NCI-H524 (cell line): Measurements from ENCODE around the gene SPNS3.
A peak's percentile ranks its signal among the peaks of the same experiment; 100 is the strongest.

ENCODE experiments used
- DNase-seq, 2 experiments: peaks; one replicate each; lab custom pipeline; 2025; lab: John Stamatoyannopoulos, UW

The SPNS3 gene

GRCh38 chr17:4530799-4531730 lies 97.3 kb downstream of the SPNS3 start:
- DNase-seq, result no peak

- DNase-seq, result no peak
These were observed 98.4 kb downstream of the SPNS3 start for GRCh38 chr17:4531988-4532736.

DNA sequence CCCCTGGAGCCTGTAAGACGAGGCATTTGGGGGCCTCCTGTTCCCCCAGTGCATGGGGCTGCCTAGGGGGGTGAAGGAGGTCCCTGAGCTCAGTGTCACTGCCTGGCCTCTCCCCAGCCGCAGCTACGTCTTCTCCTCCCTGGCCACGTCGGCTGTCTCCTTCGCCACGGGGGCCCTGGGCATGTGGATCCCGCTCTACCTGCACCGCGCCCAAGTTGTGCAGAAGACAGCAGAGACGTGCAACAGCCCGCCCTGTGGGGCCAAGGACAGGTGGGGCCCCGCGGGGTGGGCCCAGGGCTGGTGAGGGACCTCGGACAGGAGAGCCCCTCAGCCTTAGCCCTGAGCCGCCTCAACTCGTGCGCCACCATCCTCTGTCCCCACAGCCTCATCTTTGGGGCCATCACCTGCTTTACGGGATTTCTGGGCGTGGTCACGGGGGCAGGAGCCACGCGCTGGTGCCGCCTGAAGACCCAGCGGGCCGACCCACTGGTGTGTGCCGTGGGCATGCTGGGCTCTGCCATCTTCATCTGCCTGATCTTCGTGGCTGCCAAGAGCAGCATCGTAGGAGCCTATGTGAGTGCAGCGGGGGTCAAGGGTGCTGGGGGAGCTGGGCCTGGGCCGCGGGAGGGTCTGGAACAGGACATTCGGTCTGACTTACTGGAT lies 99.3 kb downstream of the SPNS3 start:
- DNase-seq, result no peak

- DNase-seq, result peak in 1 of 2 experiments; percentile 38
These were observed 100.1 kb downstream of the SPNS3 start for GRCh38 chr17:4533523-4534504.

DNA sequence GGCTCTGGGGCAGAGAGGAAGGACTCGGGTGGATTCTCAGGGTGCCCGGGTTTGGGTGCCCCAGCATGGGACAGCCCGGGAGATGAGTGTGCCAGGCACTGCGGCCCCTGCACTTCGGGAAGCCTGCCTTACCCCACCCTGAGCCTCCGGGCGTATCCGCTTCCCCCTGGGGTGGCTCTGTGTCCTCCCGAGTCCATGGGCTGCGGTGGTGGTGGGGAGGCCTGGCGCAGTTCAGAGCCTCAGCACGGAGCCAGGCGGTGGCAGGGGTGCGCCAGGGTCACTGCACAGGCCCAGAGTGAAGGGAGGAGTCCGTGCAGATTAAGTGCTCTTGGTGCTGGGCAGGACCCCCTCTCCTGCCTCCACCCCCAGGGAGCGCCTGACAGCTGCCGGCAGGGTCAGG lies 100.8 kb downstream of the SPNS3 start:
- DNase-seq, result no peak

DNA sequence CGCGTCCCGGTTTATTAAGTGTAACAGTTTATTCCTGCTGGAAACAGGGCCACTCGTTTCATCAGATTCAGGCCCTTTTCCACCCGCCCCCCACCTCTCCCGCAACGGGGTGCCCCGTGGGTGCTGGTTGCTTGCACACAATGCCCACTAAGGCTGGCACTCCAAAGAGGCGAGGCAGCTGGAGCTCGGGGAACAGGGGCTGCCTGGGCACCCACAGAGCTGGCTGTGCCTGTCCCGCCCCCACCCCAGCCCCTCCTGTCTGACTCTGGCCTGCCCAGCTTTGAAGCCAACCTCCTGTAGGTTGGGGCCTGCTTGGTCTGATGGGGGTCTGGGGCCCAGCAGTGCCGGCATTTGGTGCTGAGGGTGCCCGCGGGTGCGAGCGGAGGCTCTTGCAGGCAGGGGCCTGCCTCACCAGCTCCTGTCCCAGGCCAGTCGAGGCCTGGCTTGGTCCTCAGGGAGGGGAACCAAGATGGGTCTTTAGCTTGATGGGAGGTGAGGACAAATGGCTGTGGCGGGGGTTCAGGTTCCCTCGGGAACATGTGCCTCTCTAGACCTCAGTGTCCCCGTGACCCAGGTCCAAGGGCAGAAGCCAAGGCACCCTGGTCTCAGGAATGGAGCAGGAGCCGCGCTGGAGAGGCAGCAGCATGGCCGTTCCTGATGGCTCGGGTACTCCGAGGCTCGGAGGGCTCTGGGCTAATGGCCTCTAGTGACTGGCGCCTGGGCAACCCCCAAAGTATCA lies 101.4 kb downstream of the SPNS3 start:
- peak in 1 of 2 experiments; percentile 32 for DNase-seq

DNA sequence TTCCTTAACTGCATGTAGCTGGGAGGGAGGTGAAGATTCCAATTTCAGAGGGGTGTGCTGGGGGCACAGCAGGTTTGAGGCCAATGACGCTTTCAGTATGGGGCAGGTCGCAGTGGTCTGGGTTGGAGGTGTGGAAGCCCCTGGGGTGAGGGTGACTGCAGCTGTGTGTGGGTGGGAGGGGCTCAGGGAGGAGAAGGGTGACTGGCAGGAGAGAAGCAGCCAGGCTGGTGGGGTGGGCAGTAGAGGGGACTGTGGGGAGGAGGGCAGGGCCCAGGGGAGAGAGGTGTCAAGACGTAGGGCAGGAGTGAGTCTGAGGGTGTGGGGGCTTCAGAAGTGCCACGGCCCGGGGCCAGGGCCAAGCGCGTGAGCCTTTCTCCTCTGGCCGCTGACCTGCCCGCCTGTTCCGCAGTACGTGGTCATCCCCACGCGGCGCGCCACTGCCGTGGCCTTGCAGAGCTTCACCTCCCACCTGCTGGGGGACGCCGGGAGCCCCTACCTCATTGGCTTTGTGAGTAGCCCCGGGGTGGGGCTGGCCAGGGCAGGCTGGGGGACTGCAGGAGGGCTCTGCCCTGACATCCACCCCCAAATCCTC lies 102.0 kb downstream of the SPNS3 start:
- DNase-seq, result peak in 1 of 2 experiments; percentile 45

DNA sequence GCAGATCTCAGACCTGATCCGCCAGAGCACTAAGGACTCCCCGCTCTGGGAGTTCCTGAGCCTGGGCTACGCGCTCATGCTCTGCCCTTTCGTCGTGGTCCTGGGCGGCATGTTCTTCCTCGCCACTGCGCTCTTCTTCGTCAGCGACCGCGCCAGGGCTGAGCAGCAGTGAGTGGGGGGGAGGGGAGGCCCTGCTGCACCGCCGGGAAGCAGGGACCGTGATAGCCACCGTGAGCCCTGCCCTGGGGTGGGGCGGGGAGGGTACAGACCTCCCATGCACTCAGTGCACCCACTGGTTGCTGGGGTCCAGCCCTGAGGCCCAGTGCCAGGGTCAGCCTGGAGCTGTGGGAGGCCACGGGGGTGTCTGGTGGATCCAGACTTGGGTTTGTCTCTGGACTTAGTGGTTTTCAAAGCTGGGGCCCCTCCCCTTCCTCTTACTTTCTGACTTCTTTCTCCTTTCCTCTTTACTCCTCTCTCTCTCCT lies 102.6 kb downstream of the SPNS3 start:
- DNase-seq, result peak in 1 of 2 experiments; percentile 45

DNA sequence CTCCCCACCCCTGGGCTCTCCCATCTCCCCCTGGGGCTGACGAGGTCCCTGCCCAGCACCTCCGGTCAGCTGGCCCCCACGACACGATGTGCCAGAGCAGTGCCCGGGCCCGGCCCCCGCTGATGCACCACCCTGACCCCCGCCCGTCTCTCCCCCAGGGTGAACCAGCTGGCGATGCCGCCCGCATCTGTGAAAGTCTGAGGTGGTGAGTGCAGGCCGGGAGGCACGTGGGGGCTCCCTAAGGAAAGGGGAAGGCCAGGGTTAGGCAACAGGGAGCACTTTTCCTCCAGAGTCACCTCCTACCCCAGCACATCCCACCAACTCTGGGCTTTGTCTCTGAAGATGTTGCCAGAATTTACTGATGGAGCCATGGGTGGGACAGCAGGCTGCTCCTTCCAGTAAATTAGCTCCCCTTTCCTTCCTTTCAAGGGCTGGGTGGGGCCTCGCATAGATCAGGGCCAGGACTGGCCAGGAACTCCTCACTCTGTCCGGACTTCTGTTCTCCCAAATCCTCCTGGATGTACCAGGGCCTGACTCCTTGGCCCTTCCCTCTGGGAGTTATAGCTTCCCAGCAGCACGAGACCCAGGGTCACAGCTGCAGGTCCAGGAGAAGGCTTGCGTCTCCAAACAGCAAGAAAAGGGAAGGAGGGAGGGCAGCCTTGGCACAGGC lies 103.1 kb downstream of the SPNS3 start:
- DNase-seq, result peak; percentile 12 to 47
